Small intestine (tissue), 7 donors: ENCODE results near the gene CORO2B. TPM values are rescaled to one million over a fixed set of nuclear protein-coding genes. Genes with fewer than 3 reads are reported as not detected.
A peak's percentile ranks its signal among the peaks of the same experiment; 100 is the strongest.

Source experiments
- DNase-seq, 2 donors: peaks; one replicate each; pipeline versions ENCODE4 v3.0.0 to v3.0.0-alpha.2; 2013
- FAIRE-seq: peaks from 2 replicates; lab custom pipeline; 2012; peaks lifted over from hg19 to GRCh38; lab: Jason Lieb, UNC
- H3K27ac ChIP-seq, 3 donors: one replicate each; pipeline ENCODE4 v1.5.1; 2013; ENCODE audit warnings: low read length in 2 of 3, mild to moderate bottlenecking in 2 of 3, control low read depth in 1 of 3, inconsistent platforms in 1 of 3, low read depth in 1 of 3, moderate library complexity in 1 of 3
- H3K27me3 ChIP-seq, 3 donors: one replicate each; pipeline ENCODE4 v1.6.1; 2013; ENCODE audit warnings: low read length in 3 of 3, inconsistent platforms in 1 of 3; ENCODE audit not compliant: control insufficient read depth in 3 of 3, insufficient read depth in 3 of 3
- H3K36me3 ChIP-seq, 3 donors: one replicate each; pipeline ENCODE4 v1.6.1; 2013; ENCODE audit warnings: low read length in 3 of 3, inconsistent platforms in 1 of 3, low read depth in 1 of 3, mild to moderate bottlenecking in 1 of 3, moderate library complexity in 1 of 3; ENCODE audit not compliant: control insufficient read depth in 3 of 3, insufficient read depth in 2 of 3
- H3K4me1 ChIP-seq, 3 donors: one replicate each; pipeline ENCODE4 v1.6.1; 2013; ENCODE audit warnings: low read length in 2 of 3, inconsistent platforms in 1 of 3, low read depth in 1 of 3, mild to moderate bottlenecking in 1 of 3, moderate library complexity in 1 of 3; ENCODE audit not compliant: control insufficient read depth in 3 of 3, insufficient read depth in 2 of 3
- H3K4me3 ChIP-seq, 3 donors: one replicate each; pipeline ENCODE4 v1.5.1; 2013; ENCODE audit warnings: low read length in 3 of 3, control low read depth in 1 of 3, inconsistent platforms in 1 of 3, low read depth in 1 of 3, mild to moderate bottlenecking in 1 of 3, moderate library complexity in 1 of 3
- H3K9me3 ChIP-seq, 2 donors: one replicate each; pipeline ENCODE4 v1.6.1; 2013; ENCODE audit warnings: low read depth in 1 of 2, low read length in 1 of 2; ENCODE audit not compliant: control insufficient read depth in 2 of 2, insufficient read depth in 1 of 2
- WGBS, 3 donors: extraction: QIAGEN DNeasy Blood & Tissue Kit; methylation state at CpG; one replicate each; pipeline ENCODE4 v1.1.7; 2013; 5-methylcytosine and 5-hydroxymethylcytosine counted together
- polyA plus RNA-seq, 4 donors: library from polyadenylated mRNA; stranded (reverse) in 3 of 4; unstranded in 1 of 4; fragments of 200-250 nt in 3 of 4; fragments of 120-200 nt in 1 of 4; gene quantifications; one replicate each; pipeline versions ENCODE4 v1.2.1 to v1.2.3, GENCODE V29; 2013
- donor health status: healthy with polysubstance abuse.
- donor health status: control.
- donor health status: control.
- donor health status: Bipolar disorder and iron deficiency.
- donor health status: healthy.

The CORO2B gene
- polyA plus RNA-seq, 4 donors = 1.3 to 3.0 (median 1.7) TPM

- 86 to 90% (median 89%) methylated on average over 17 of the region's 17 CpGs for WGBS, 3 donors
- Histone ChIP-seq H3K4me1 (no peaks in the 10 kb centered on the region), H3K36me3 (no peaks in the 10 kb centered on the region), H3K4me3 (no peak overlapping the region), H3K9me3 (no peaks in the 10 kb centered on the region), H3K27ac (no peak overlapping the region), H3K27me3 (peaks cover 0 to 16% (median 0%) of the 10 kb centered on the region in 3 donors)
- DNase-seq (no peak), FAIRE-seq (no peak)
Measured at GRCh38 chr15:68595761-68596160, 17.0 kb downstream of the CORO2B start.

- peaks cover 0 to 8% (median 0%) of the 10 kb centered on the region in 3 donors for H3K27me3 ChIP-seq
- H3K27ac ChIP-seq = no peak overlapping the region
- no peaks in the 10 kb centered on the region for H3K4me1 ChIP-seq
- DNase-seq = no peak
- no peaks in the 10 kb centered on the region for H3K36me3 ChIP-seq
- no peak overlapping the region for H3K4me3 ChIP-seq
- no peaks in the 10 kb centered on the region for H3K9me3 ChIP-seq
- 76 to 91% (median 87%) methylated on average over 7 to 9 of the region's 9 CpGs for whole genome bisulfite sequencing, 3 donors
- FAIRE-seq = no peak
Measured at GRCh38 chr15:68596691-68597090, 17.9 kb downstream of the CORO2B start.

- DNase-seq (no peak), FAIRE-seq (no peak)
- H3K27ac ChIP-seq = no peak overlapping the region
Measured at GRCh38 chr15:68597581-68597980, 18.8 kb downstream of the CORO2B start.

GRCh38 chr15:68598171-68599152 is 19.7 kb downstream of the CORO2B start:
- FAIRE-seq (no peak), DNase-seq (no peak)
- Histone ChIP-seq H3K9me3 (no peaks in the 10 kb centered on the region), H3K27ac (peak overlapping the region in 2 of 3 donors; percentile 18 to 30), H3K4me3 (no peak overlapping the region), H3K36me3 (no peaks in the 10 kb centered on the region), H3K27me3 (peaks cover 0 to 7% (median 0%) of the 10 kb centered on the region in 3 donors), H3K4me1 (no peaks in the 10 kb centered on the region)
- 81 to 85% (median 85%) methylated on average over 14 of the region's 14 CpGs for WGBS, 3 donors

More at GRCh38 chr15:68597581-68597980, 18.8 kb downstream of the CORO2B start:
- Histone ChIP-seq H3K27me3 (peaks cover 0 to 7% (median 0%) of the 10 kb centered on the region in 3 donors), H3K9me3 (no peaks in the 10 kb centered on the region), H3K36me3 (no peaks in the 10 kb centered on the region), H3K4me1 (no peaks in the 10 kb centered on the region), H3K4me3 (no peak overlapping the region)
- WGBS, 3 donors = 59 to 77% (median 69%) methylated on average over 5 of the region's 5 CpGs

GRCh38 chr15:68599153-68599545 is 20.4 kb downstream of the CORO2B start:
- Histone ChIP-seq H3K4me3 (no peak overlapping the region), H3K27ac (peak overlapping the region in 2 of 3 donors; percentile 18 to 30), H3K4me1 (no peaks in the 10 kb centered on the region), H3K27me3 (peaks cover 0 to 3% (median 0%) of the 10 kb centered on the region in 3 donors), H3K9me3 (no peaks in the 10 kb centered on the region), H3K36me3 (no peaks in the 10 kb centered on the region)
- FAIRE-seq (no peak), DNase-seq (no peak)
- WGBS, 3 donors = 88 to 95% (median 92%) methylated on average over 6 of the region's 6 CpGs

GRCh38 chr15:68599560-68600071 is 20.8 kb downstream of the CORO2B start:
- peaks cover 0 to 3% (median 0%) of the 10 kb centered on the region in 3 donors for H3K27me3 ChIP-seq
- no peak overlapping the region for H3K4me3 ChIP-seq
- DNase-seq (peak in 1 of 2 donors; percentile 20), FAIRE-seq (no peak)
- no peaks in the 10 kb centered on the region for H3K9me3 ChIP-seq
- 47 to 58% (median 48%) methylated on average over 7 of the region's 7 CpGs for WGBS, 3 donors
- no peaks in the 10 kb centered on the region for H3K36me3 ChIP-seq
- H3K4me1 ChIP-seq = no peaks in the 10 kb centered on the region
- peak overlapping the region in 2 of 3 donors; percentile 9 to 30 for H3K27ac ChIP-seq

GRCh38 chr15:68601206-68602197 is 22.7 kb downstream of the CORO2B start:
- no peaks in the 10 kb centered on the region for H3K36me3 ChIP-seq
- no peaks in the 10 kb centered on the region for H3K4me1 ChIP-seq
- DNase-seq (no peak), FAIRE-seq (no peak)
- H3K9me3 ChIP-seq = no peaks in the 10 kb centered on the region
- no peak overlapping the region for H3K4me3 ChIP-seq
- 82 to 84% (median 84%) methylated on average over 23 of the region's 23 CpGs for WGBS, 3 donors
- H3K27ac ChIP-seq = no peak overlapping the region
- H3K27me3 ChIP-seq = peaks cover 0 to 4% (median 0%) of the 10 kb centered on the region in 3 donors
